Measurements from ENCODE around the gene RNF151. TPM values are rescaled to one million over a fixed set of nuclear protein-coding genes. Genes with fewer than 3 reads are reported as not detected.

The RNF151 gene
- total and polyA plus RNA-seq, 2 of the 13 experiments (the other 11 are each of a cell fraction or from before 2014, with no cell fraction given): not detected

GRCh38 chr16:2009791-2010510, 43.3 kb downstream of the RNF151 start, which contains the start of gene ZNF598 (continued):
- TF ChIP-seq HNF1A (IDR thresholded peaks at IDR 0.05; ENCODE audit: low read depth) (no peak), HNF1A (CRISPR knock-in tag; IDR thresholded peaks at IDR 0.05; ENCODE audit: borderline replicate concordance) (no peak; the same call in 1 of the 2 replicates), ZSCAN5A (CRISPR knock-in tag; IDR thresholded peaks at IDR 0.05; ENCODE audit: borderline replicate concordance) (no peak), ATF4 (CRISPR knock-in tag; IDR thresholded peaks at IDR 0.05) (no peak), RCOR2 (CRISPR knock-in tag; IDR thresholded peaks at IDR 0.05) (no peak), ZZZ3 (CRISPR knock-in tag; IDR thresholded peaks at IDR 0.05; ENCODE audit: borderline replicate concordance) (no peak; the same call in 1 of the 2 replicates), SRY (CRISPR knock-in tag; IDR thresholded peaks at IDR 0.05) (peak; percentile 78; the same call in 1 of the 2 replicates), FIP1L1 (IDR thresholded peaks at IDR 0.05; ENCODE audit: borderline replicate concordance, insufficient read depth, low read depth, low read length) (no peak), BHLHE40 (IDR thresholded peaks at IDR 0.05; ENCODE audit: low read length) (peak; percentile 28; the same call in 1 of the 2 replicates), TCF7 (IDR thresholded peaks at IDR 0.05; ENCODE audit: low read depth) (no peak), ZBTB7B (CRISPR knock-in tag; IDR thresholded peaks at IDR 0.05) (peak; percentile 23; the same call in 1 of the 2 replicates), MLX (CRISPR knock-in tag; IDR thresholded peaks at IDR 0.05) (peak; percentile 6; the same call in 1 of the 2 replicates), RFX5 (IDR thresholded peaks at IDR 0.05; ENCODE audit: low read depth, low read length) (no peak), RXRA (CRISPR knock-in tag; IDR thresholded peaks at IDR 0.05) (peak; percentile 30), EED (CRISPR knock-in tag; IDR thresholded peaks at IDR 0.05) (no peak), ATF7-NPFF (CRISPR knock-in tag; IDR thresholded peaks at IDR 0.05; ENCODE audit: low read depth) (no peak; the same call in 1 of the 2 replicates), ZC3H4 (CRISPR knock-in tag; IDR thresholded peaks at IDR 0.05; ENCODE audit: borderline replicate concordance) (peak; percentile 77; the same call in 1 of the 2 replicates), BCL3 (CRISPR knock-in tag; IDR thresholded peaks at IDR 0.05) (peak; percentile 62; the same call in 1 of the 2 replicates), NONO (IDR thresholded peaks at IDR 0.05) (no peak), NONO (CRISPR knock-in tag; conservative IDR thresholded peaks at IDR 0.05) (peak; percentile 82), ESRRA (CRISPR knock-in tag; IDR thresholded peaks at IDR 0.05; ENCODE audit: low read depth) (no peak; the same call in none of the 2 replicates)

Data from HepG2 (cell line).